ENCODE data around the gene CRIP3. TPM values are rescaled to one million over a fixed set of nuclear protein-coding genes. Genes with fewer than 3 reads are reported as not detected.

Gene CRIP3
- total RNA-seq, 1 donor from 2014 or later = 0.69 TPM

DNA sequence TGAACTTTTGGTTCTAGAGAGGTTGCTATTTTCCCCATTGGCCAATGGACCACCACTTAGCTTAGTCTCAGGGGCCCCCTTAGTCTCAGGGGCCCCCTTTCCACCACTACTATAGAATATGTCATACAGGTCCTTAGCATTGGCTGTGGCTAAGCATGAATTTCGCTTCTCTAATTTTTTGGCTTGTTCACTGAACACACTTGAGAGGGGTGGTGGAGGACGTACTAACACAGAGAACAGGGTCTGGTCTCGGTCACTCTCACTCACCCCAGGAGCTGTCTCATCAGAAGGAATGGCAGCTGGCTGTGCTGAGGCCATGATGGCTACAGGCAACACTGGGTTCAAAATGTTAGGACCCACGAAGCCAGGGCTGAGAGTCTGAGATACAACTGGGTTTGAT is 30.5 kb upstream of the CRIP3 start:
- Mint-ChIP-seq H3K4me1 (ENCODE audit: low read depth, unreplicated experiment) (no peaks in the 10 kb centered on the region), H3K36me3 (ENCODE audit: unreplicated experiment) (peaks cover 7% of the 10 kb centered on the region), H3K27ac (ENCODE audit: unreplicated experiment) (no peak overlapping the region), H3K9me3 (ENCODE audit: unreplicated experiment) (no peaks in the 10 kb centered on the region), H3K27me3 (ENCODE audit: unreplicated experiment) (no peaks in the 10 kb centered on the region), H3K4me3 (ENCODE audit: unreplicated experiment) (no peak overlapping the region)
- TF ChIP-seq, protein P1, sequence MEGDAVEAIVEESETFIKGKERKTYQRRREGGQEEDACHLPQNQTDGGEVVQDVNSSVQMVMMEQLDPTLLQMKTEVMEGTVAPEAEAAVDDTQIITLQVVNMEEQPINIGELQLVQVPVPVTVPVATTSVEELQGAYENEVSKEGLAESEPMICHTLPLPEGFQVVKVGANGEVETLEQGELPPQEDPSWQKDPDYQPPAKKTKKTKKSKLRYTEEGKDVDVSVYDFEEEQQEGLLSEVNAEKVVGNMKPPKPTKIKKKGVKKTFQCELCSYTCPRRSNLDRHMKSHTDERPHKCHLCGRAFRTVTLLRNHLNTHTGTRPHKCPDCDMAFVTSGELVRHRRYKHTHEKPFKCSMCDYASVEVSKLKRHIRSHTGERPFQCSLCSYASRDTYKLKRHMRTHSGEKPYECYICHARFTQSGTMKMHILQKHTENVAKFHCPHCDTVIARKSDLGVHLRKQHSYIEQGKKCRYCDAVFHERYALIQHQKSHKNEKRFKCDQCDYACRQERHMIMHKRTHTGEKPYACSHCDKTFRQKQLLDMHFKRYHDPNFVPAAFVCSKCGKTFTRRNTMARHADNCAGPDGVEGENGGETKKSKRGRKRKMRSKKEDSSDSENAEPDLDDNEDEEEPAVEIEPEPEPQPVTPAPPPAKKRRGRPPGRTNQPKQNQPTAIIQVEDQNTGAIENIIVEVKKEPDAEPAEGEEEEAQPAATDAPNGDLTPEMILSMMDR (IDR thresholded peaks at IDR 0.05; ENCODE audit: partially characterized antibody, unreplicated experiment) = no peak
- DNase-seq = no peak

DNA sequence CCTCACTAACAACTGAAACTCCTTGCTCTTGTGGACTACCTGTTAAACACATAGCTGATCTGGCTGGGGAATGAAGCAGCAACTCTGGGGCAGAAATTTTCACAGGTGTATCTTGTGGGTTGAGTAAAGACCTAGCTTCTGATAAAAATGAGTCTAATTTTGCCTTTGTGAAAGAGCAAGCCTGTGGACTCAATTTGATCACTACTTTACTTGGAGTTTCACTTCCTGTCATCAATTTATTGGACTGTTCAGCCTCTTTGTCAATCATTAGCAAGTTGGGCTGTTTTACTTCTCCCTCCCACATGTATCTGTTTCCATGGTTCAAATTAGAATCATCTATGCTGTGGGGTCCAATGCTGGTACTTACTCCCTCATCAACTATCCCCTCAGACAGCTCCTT is 29.6 kb upstream of the CRIP3 start:
- no peak for DNase-seq
- Mint-ChIP-seq H3K4me1 (ENCODE audit: low read depth, unreplicated experiment) (no peaks in the 10 kb centered on the region), H3K4me3 (ENCODE audit: unreplicated experiment) (no peak overlapping the region), H3K27me3 (ENCODE audit: unreplicated experiment) (no peaks in the 10 kb centered on the region), H3K27ac (ENCODE audit: unreplicated experiment) (no peak overlapping the region), H3K9me3 (ENCODE audit: unreplicated experiment) (no peaks in the 10 kb centered on the region), H3K36me3 (ENCODE audit: unreplicated experiment) (peaks cover 7% of the 10 kb centered on the region)
- TF ChIP-seq, protein P1 (IDR thresholded peaks at IDR 0.05; ENCODE audit: partially characterized antibody, unreplicated experiment) = no peak

DNA sequence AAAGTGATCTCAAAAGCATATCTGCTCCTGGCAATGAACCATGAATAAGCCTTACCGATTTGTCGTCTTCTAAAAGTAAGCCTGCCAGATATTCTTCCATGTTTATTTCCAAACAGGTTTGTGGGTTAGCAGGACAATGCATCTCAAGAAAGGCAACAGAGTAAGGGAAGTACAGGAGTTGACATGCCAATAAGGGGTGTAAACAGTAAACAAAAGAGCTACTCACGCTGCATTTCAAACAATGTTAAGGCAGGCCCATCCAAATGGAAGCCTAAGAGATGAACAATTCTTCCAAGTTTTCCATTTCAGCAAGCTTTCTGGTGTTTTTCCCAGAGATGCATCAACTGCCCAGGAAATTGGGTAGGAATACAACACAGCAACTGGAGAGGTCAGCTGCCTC is 27.8 kb upstream of the CRIP3 start:
- Mint-ChIP-seq H3K27ac (ENCODE audit: unreplicated experiment) (no peak overlapping the region), H3K9me3 (ENCODE audit: unreplicated experiment) (no peaks in the 10 kb centered on the region), H3K4me3 (ENCODE audit: unreplicated experiment) (no peak overlapping the region), H3K27me3 (ENCODE audit: unreplicated experiment) (peaks cover 1% of the 10 kb centered on the region), H3K36me3 (ENCODE audit: unreplicated experiment) (peaks cover 7% of the 10 kb centered on the region), H3K4me1 (ENCODE audit: low read depth, unreplicated experiment) (no peaks in the 10 kb centered on the region)
- DNase-seq = no peak
- TF ChIP-seq, protein P1 (IDR thresholded peaks at IDR 0.05; ENCODE audit: partially characterized antibody, unreplicated experiment) = no peak

DNA sequence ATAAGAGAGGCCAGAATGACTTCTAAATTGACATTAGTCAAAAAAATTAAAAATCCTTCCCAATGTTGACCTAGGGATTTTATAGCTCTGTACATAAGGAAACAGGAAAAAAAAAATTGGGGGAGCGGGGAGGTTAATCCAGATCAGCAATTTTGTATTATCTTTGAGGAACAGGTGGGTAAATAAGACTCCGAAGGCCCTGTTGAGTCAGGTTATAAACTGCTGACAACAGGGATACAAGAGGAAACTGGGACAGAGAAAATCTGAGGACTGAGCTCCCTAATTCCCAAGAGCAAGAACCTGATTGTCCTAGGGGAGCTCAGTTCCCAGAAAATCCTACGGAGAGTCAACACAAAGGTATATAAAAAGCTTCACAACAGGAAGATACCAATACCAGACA is 26.8 kb upstream of the CRIP3 start:
- H3K27me3 Mint-ChIP-seq (ENCODE audit: unreplicated experiment) = peaks cover 1% of the 10 kb centered on the region
- no peaks in the 10 kb centered on the region for H3K9me3 Mint-ChIP-seq (ENCODE audit: unreplicated experiment)

DNA sequence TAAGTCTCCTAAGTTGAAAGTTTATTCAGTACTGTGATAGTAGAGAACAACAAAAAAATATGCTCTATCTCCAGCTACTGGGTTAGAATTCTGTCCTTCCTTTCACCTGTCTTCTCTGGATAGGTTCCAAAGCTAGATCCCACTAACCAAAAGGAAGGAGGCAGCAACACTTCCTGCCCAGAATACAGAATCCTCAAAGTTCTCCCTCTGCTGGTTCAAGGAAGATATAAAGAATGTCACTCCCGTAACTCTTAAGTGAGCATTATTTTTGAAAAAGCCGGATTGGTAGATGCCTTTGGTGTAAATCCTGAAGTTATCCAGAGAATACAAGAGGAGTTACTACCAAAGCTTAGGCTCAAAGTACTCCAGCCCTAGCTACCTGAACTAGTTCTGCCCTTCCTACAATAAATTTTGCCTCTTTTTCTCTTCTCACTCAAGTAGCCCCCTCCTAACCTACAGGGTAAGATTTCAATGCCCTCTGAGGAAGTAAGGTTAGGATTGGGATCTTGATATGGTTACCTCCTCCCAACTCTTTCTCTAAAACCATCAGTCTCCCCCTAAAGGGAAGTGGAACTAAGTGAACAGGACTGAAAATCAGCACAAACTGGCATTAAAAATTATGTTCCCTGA is 26.0 kb upstream of the CRIP3 start:
- H3K27me3 Mint-ChIP-seq (ENCODE audit: unreplicated experiment) = peaks cover 1% of the 10 kb centered on the region
- DNase-seq = no peak
- TF ChIP-seq, protein P1 (IDR thresholded peaks at IDR 0.05; ENCODE audit: partially characterized antibody, unreplicated experiment) = peak; percentile 51
- H3K4me1 Mint-ChIP-seq (ENCODE audit: low read depth, unreplicated experiment) = no peaks in the 10 kb centered on the region
- no peaks in the 10 kb centered on the region for H3K9me3 Mint-ChIP-seq (ENCODE audit: unreplicated experiment)
- no peak overlapping the region for H3K4me3 Mint-ChIP-seq (ENCODE audit: unreplicated experiment)
- H3K36me3 Mint-ChIP-seq (ENCODE audit: unreplicated experiment) = no peaks in the 10 kb centered on the region
- no peak overlapping the region for H3K27ac Mint-ChIP-seq (ENCODE audit: unreplicated experiment)

More for the DNA sequence above, 26.8 kb upstream of the CRIP3 start:
- Mint-ChIP-seq H3K27ac (ENCODE audit: unreplicated experiment) (no peak overlapping the region), H3K36me3 (ENCODE audit: unreplicated experiment) (peaks cover 6% of the 10 kb centered on the region), H3K4me3 (ENCODE audit: unreplicated experiment) (no peak overlapping the region), H3K4me1 (ENCODE audit: low read depth, unreplicated experiment) (no peaks in the 10 kb centered on the region)
- TF ChIP-seq, protein P1 (IDR thresholded peaks at IDR 0.05; ENCODE audit: partially characterized antibody, unreplicated experiment) = no peak
- DNase-seq = no peak

Data from glutamatergic neuron (in vitro differentiated cells).